Measurements from ENCODE around the gene C14orf119.

Gene C14orf119

GRCh38 chr14:23128969-23129758 is 33.9 kb downstream of the C14orf119 start:
- DNase-seq: no peak

DNA sequence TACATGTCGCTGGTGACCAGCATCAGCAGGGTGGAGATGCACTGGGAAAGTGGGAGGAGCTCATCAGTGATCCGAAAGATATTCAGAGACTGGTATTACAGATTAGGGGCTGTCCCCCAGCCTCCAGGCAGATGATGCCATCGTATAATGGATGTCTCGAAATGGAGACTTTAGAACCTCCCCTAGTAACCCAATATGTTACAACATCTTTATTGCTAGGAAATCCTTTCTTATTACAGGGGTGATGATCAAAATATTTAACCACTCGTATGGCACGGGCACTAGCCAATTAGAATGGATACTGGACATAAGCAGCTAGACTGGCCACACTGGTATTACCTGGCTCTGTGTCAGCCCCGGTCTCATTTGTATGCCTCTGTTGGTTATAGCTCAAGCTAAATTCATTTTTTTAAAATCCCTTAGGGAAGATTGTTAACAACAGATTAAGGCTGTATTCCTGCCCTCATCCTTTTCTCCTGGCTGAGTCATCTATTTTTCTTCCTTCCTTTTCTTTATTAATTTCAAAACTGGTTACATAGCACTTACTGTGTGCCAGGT is 34.5 kb downstream of the C14orf119 start:
- no peak for DNase-seq

- no peak for DNase-seq
Measured at GRCh38 chr14:23130871-23131270, 35.6 kb downstream of the C14orf119 start.

- DNase-seq: no peak
Measured at GRCh38 chr14:23131482-23131881, 36.2 kb downstream of the C14orf119 start.

GRCh38 chr14:23132970-23133369 is 37.7 kb downstream of the C14orf119 start:
- DNase-seq: no peak

GRCh38 chr14:23136566-23137133 is 41.3 kb downstream of the C14orf119 start:
- no peak for DNase-seq

GRCh38 chr14:23137192-23137812 is 42.0 kb downstream of the C14orf119 start:
- DNase-seq: no peak

- DNase-seq: no peak
Measured at GRCh38 chr14:23137813-23138535, 42.7 kb downstream of the C14orf119 start.

DNA sequence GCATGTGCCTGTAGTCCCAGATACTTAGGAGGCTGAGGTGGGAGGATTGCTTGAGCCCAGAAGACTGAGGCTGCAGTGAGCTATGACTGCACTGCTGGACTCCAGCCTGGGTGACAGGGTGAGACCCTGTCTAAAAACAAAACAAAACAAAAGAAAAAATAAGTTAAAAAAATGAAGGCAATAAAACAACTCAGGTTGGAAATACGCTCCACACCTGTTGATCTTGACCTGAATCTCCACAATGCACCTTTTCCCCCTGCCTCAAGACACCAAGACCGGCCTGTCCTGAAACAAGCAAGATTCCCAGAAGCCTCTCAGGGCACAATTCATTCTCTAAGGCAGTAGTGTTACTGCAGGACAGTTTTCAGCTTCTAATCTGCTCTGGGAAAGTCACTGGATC is 44.6 kb downstream of the C14orf119 start:
- no peak for DNase-seq

DNA sequence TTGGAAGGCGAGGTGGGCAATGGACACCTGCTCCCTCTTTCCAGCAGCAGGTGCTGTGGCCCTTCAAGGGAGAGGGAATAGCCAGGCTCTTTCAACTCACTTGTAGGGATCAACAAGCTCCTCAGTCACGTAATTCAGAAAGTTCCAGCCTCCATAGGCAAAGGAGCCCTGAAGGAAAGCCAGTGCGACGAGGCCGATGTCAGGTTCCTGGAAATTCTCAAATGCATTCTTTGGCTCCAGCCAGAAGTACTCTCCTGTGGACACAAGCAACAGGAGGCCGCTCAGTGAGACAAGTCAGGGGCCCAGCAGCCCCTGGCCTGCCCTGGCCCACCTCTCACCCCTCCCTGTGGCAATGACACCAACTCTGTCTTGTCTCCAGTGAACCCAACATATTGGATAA is 45.1 kb downstream of the C14orf119 start:
- DNase-seq: no peak

GRCh38 chr14:23141706-23142444 is 46.6 kb downstream of the C14orf119 start:
- no peak for DNase-seq

- no peak for DNase-seq
Measured at GRCh38 chr14:23142826-23143225, 47.5 kb downstream of the C14orf119 start.

- no peak for DNase-seq
Measured at GRCh38 chr14:23143911-23144310, 48.6 kb downstream of the C14orf119 start.

DNA sequence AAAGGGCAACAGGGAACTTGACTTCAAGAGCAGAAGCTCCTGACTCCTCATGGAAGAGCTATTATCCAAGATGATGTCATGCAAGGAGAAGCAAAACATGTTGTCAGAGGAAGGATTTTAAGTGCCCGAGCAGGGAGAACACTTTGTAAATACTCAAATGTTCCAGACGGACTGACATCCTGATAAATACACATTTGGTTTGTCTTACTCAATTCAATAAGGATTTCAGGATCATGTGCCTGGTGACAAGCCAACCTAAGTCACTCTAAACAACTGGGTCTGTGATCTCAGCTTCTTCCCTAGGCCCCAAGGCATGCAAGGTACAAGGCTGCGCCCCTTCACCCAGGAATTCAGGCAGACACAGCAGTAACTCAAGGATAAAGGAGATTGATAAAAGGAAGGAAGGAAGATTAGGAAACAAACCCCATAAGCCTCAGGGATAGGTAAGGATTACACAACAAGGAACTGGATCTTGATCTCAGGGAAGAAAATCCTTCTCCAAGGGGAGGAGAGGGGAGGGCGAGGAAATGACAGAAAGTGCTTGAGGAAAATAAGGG is 50.6 kb downstream of the C14orf119 start:
- no peak for DNase-seq

DNA sequence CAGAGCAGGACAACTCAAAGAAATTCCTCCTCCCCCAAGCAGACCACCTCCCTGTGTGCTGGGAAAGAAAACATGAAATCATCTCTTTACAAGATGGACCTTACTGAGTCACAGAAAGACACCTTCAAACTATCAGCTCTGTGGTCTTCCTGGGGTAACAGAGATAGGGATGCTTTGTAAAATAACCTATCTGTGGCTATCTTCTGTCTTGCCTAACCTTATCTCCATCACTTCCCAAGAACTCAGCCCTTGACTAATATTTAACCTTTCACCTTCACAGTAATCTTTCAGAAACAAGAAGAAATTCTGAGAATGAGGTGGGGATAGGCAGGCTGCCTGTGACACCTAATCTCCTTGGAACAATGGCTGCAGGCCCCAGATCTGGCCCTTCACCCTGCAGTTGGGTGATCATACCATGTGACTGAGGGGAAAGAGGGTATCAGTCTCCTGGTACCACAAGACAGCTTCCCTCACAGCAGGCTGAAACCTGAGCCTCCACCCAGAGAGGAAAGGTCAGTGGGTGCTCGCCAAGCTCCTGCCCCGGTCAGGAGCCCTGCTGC is 51.1 kb downstream of the C14orf119 start:
- no peak for DNase-seq

DNA sequence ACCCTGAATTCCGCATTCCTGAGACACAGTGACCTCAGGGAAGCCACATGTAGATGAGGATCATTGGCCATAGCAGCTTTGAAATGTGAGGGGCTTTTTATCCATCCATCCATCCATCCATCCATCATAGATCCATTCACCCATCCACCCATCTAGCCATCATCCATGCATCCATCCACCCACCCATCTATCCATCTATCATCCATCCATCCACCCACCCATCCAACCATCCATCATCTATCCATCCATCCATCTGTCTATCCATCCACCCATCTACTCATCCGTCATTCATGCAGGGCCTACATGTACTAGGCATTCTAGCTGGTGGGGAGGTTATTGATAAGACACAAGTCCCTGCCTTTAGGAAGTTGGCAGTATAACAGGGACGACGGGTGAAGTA is 51.7 kb downstream of the C14orf119 start:
- DNase-seq: no peak

DNA sequence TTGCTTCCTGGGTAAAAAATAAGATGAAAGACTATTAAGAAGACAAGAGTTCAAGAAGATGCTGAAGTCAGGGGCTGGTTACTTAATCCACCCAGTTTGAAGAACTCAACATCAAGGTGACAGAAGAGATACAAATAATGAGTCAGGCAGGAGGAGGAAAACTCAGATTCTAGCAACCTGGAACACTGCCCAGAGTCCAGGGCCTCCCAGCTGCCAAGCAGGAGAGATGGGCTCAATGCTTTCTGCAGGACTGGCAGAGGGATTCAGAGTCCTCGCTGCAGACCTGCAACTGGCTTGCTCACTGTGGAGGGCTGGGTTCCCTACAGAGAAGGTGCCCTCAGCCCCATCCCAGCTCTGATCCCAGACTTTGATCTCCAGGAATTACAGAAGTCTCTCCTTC is 52.4 kb downstream of the C14orf119 start:
- DNase-seq: no peak

DNA sequence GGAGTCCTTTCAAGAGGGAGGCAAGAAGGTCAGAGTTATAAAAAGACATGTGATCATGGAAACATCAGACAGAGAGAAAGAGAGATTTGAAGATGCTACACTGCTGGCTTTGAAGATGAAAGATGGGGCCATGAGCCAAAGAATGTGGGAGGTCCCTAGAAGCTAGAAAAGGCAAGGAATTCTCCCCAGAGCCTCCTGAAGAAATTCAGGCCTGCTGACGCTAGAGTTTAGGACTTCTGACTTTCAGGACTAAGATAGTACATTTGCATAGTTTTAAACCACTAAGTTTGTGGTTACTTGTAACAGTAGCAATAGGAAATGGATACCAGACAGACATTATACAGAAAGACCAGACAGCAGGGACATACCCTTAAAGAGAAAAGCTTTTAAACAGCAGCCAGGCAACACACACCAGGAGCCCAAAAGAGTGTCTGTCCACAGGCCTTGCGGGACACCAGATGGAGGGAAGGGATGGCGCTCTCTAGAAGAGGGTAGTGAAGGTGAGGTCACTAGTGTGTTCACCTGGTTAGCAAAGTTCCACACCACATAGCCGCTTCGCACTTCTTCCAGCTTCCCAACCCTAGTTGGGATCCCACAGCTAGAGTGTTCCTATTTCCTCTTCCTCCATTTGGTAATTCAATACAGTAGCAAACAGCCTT is 53.4 kb downstream of the C14orf119 start:
- DNase-seq: no peak

GRCh38 chr14:23149745-23150144 is 54.4 kb downstream of the C14orf119 start:
- DNase-seq: no peak
